ENCODE measurements around the gene TBC1D3I. TPM values are rescaled to one million over a fixed set of nuclear protein-coding genes. Genes with fewer than 3 reads are reported as not detected.

Gene TBC1D3I
- total and polyA plus RNA-seq, 2 experiments from 2014 or later: 0.11 TPM; not detected in 1

- H4K20me1 ChIP-seq (replicated peaks; ENCODE audit: insufficient read depth): no peaks in the 10 kb centered on the region
- H3K79me2 ChIP-seq (replicated peaks; ENCODE audit: insufficient read depth): no peaks in the 10 kb centered on the region
- H3K4me2 ChIP-seq: no peak overlapping the region
- ATAC-seq (no peak), DNase-seq (ENCODE audit: low spot score) (no peak)
- H3K36me3 Mint-ChIP-seq (ENCODE audit: low read depth): no peaks in the 10 kb centered on the region
- H3K4me1 ChIP-seq (ENCODE audit: insufficient read depth): peaks cover 8% of the 10 kb centered on the region
- no peak for TF ChIP-seq NANOG (IDR thresholded peaks at IDR 0.05; ENCODE audit: borderline replicate concordance)
- no peak for TF ChIP-seq CREB1 (CRISPR knock-in tag; IDR thresholded peaks at IDR 0.05; ENCODE audit: low read depth)
- TF ChIP-seq ZNF114 (CRISPR knock-in tag; IDR thresholded peaks at IDR 0.05): no peak
- TF ChIP-seq ZNF331 (CRISPR knock-in tag; IDR thresholded peaks at IDR 0.05; ENCODE audit: low read depth): no peak
- no peak for TF ChIP-seq POLR2AphosphoS5 (IDR thresholded peaks at IDR 0.05; ENCODE audit: low read depth)
- TF ChIP-seq, protein P1, sequence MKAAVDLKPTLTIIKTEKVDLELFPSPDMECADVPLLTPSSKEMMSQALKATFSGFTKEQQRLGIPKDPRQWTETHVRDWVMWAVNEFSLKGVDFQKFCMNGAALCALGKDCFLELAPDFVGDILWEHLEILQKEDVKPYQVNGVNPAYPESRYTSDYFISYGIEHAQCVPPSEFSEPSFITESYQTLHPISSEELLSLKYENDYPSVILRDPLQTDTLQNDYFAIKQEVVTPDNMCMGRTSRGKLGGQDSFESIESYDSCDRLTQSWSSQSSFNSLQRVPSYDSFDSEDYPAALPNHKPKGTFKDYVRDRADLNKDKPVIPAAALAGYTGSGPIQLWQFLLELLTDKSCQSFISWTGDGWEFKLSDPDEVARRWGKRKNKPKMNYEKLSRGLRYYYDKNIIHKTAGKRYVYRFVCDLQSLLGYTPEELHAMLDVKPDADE (IDR thresholded peaks at IDR 0.05): no peak
- no peaks in the 10 kb centered on the region for H3K9me3 Mint-ChIP-seq
- no peak overlapping the region for H3K27ac ChIP-seq (ENCODE audit: low read depth)
- 0 out of 2 replicates have a peak overlapping the region, but pooled peaks have one; percentile 67 for H2AFZ ChIP-seq
- peaks cover 8% of the 10 kb centered on the region for H3K4me1 Mint-ChIP-seq
- H3K27ac Mint-ChIP-seq: no peak overlapping the region
- H3F3A ChIP-seq (replicated peaks; ENCODE audit: low read depth): no peaks in the 10 kb centered on the region
- H3K27me3 Mint-ChIP-seq (ENCODE audit: insufficient read depth, low read depth, poor library complexity): peaks cover 1% of the 10 kb centered on the region
- H3K36me3 ChIP-seq (ENCODE audit: insufficient read depth): no peaks in the 10 kb centered on the region
- no peaks in the 10 kb centered on the region for H3K27me3 ChIP-seq (ENCODE audit: insufficient read depth)
- no peak overlapping the region for H3K4me3 Mint-ChIP-seq
- H3K9me2 ChIP-seq (ENCODE audit: insufficient read depth): no peaks in the 10 kb centered on the region
- no peak overlapping the region for H3K4me3 ChIP-seq
These were observed 59.5 kb downstream of the TBC1D3I start for GRCh38 chr17:36204724-36205500.

Small RNAs within 50 kb of the gene (small RNA-seq; reads per million reads assigned to genes)
- gene AC243829.3 (ENCODE audit: low replicate concordance) (not detected), gene AC243829.6 (ENCODE audit: low replicate concordance) (not detected), gene RF00019 (ENCODE audit: low replicate concordance) (not detected)

Other genes with a start within 250 kb of the TBC1D3I start
- not detected in 2 replicates for gene CCL23, start 246.6 kb downstream of the TBC1D3I start, total RNA-seq (2014; rRNA removed; shearing (Covaris generic))
- not detected in 2 replicates for gene CCL23, start 246.6 kb downstream of the TBC1D3I start, polyA plus RNA-seq (2016; fragmentation: Nextera tagmentation; extraction: Ambion mirVana)
- not detected in 2 replicates for gene CCL18, start 200.3 kb downstream of the TBC1D3I start, total RNA-seq (2014; rRNA removed; shearing (Covaris generic))
- not detected in 2 replicates for gene CCL18, start 200.3 kb downstream of the TBC1D3I start, polyA plus RNA-seq (2016; fragmentation: Nextera tagmentation; extraction: Ambion mirVana)
- not detected in 2 replicates for gene CCL3, start 174.4 kb downstream of the TBC1D3I start, total RNA-seq (2014; rRNA removed; shearing (Covaris generic))
- 0.40 TPM in 1 of 2 replicates, not detected in the other for gene CCL3, start 174.4 kb downstream of the TBC1D3I start, polyA plus RNA-seq (2016; fragmentation: Nextera tagmentation; extraction: Ambion mirVana)
- not detected in 2 replicates for gene CCL4, start 160.7 kb downstream of the TBC1D3I start, total RNA-seq (2014; rRNA removed; shearing (Covaris generic))
- gene CCL4, start 160.7 kb downstream of the TBC1D3I start, polyA plus RNA-seq (2016; fragmentation: Nextera tagmentation; extraction: Ambion mirVana): not detected in 2 replicates
- 0.54 and 1.3 TPM in 2 replicates for gene TBC1D3B, start 87.9 kb downstream of the TBC1D3I start, total RNA-seq (2014; rRNA removed; shearing (Covaris generic))
- 0.80 and 0.95 TPM in 2 replicates for gene TBC1D3B, start 87.9 kb downstream of the TBC1D3I start, polyA plus RNA-seq (2016; fragmentation: Nextera tagmentation; extraction: Ambion mirVana)
- gene CCL3L1, start 67.8 kb downstream of the TBC1D3I start, total RNA-seq (2014; rRNA removed; shearing (Covaris generic)): not detected in 2 replicates
- gene CCL3L1, start 67.8 kb downstream of the TBC1D3I start, polyA plus RNA-seq (2016; fragmentation: Nextera tagmentation; extraction: Ambion mirVana): 0.59 and 0.70 TPM in 2 replicates
- gene CCL4L2, start 53.5 kb downstream of the TBC1D3I start, total RNA-seq (2014; rRNA removed; shearing (Covaris generic)): not detected in 2 replicates
- gene CCL4L2, start 53.5 kb downstream of the TBC1D3I start, polyA plus RNA-seq (2016; fragmentation: Nextera tagmentation; extraction: Ambion mirVana): not detected in 2 replicates
- not detected in 2 replicates for gene TBC1D3G, start 59.3 kb upstream of the TBC1D3I start, total RNA-seq (2014; rRNA removed; shearing (Covaris generic))
- gene TBC1D3G, start 59.3 kb upstream of the TBC1D3I start, polyA plus RNA-seq (2016; fragmentation: Nextera tagmentation; extraction: Ambion mirVana): not detected in 2 replicates
- gene TBC1D3H, start 123.9 kb upstream of the TBC1D3I start, total RNA-seq (2014; rRNA removed; shearing (Covaris generic)): not detected in 2 replicates
- gene TBC1D3H, start 123.9 kb upstream of the TBC1D3I start, polyA plus RNA-seq (2016; fragmentation: Nextera tagmentation; extraction: Ambion mirVana): not detected in 2 replicates
- 50.5 and 81.9 TPM in 2 replicates for gene ZNHIT3, start 222.1 kb upstream of the TBC1D3I start, total RNA-seq (2014; rRNA removed; shearing (Covaris generic))
- 128 and 137 TPM in 2 replicates for gene ZNHIT3, start 222.1 kb upstream of the TBC1D3I start, polyA plus RNA-seq (2016; fragmentation: Nextera tagmentation; extraction: Ambion mirVana)